Heart left ventricle (tissue), 16 donors: ENCODE data around the gene RXRB. TPM values are rescaled to one million over a fixed set of nuclear protein-coding genes. Genes with fewer than 3 reads are reported as not detected.
A peak's percentile ranks its signal among the peaks of the same experiment; 100 is the strongest.

ENCODE experiments used
- ATAC-seq, 4 donors: fragments of 200-7000 bp; cut with Tn5 transposase; one replicate each; pipeline ENCODE4 v1.9.1; 2020 to 2022; ENCODE audit warnings: moderate library complexity in 4 of 4, mild to moderate bottlenecking in 3 of 4, moderate number of reproducible peaks in 1 of 4
- DNase-seq, 5 donors: peaks; one replicate each; pipeline ENCODE4 v3.0.0-alpha.2; 2020
- H3K27ac ChIP-seq, 12 donors: fragments of 200-600 bp; sonication (generic) in 4 of 12; one replicate each; pipeline versions ENCODE4 v1.5.0 to v1.8.0; 2016 to 2022; ENCODE audit warnings: mild to moderate bottlenecking in 2 of 12
- H3K27me3 ChIP-seq, 9 donors: fragments of 200-600 bp; sonication (generic) in 2 of 9; one replicate each; pipeline versions ENCODE4 v1.5.1 to v1.8.0; 2016 to 2022; ENCODE audit warnings: mild to moderate bottlenecking in 3 of 9
- H3K36me3 ChIP-seq, 9 donors: fragments of 200-600 bp; sonication (generic) in 2 of 9; one replicate each; pipeline versions ENCODE4 v1.5.0 to v1.8.0; 2018 to 2022; ENCODE audit warnings: mild to moderate bottlenecking in 2 of 9
- H3K4me1 ChIP-seq, 12 donors: fragments of 200-600 bp; sonication (generic) in 4 of 12; one replicate each; pipeline versions ENCODE4 v1.5.0 to v1.8.0; 2016 to 2022; ENCODE audit warnings: mild to moderate bottlenecking in 3 of 12
- H3K4me3 ChIP-seq, 12 donors: fragments of 200-600 bp; sonication (generic) in 4 of 12; one replicate each; pipeline versions ENCODE4 v1.5.0 to v1.8.0; 2017 to 2022; ENCODE audit warnings: mild to moderate bottlenecking in 9 of 12, moderate library complexity in 4 of 12
- H3K9me3 ChIP-seq, 12 donors: fragments of 200-600 bp; sonication (generic) in 4 of 12; one replicate each; pipeline versions ENCODE4 v1.5.0 to v1.8.0; 2016 to 2022; ENCODE audit warnings: mild to moderate bottlenecking in 1 of 12
- POLR2A ChIP-seq, 2 donors: fragments of 450-650 bp; IDR thresholded peaks; one replicate each; pipeline ENCODE4 v1.6.1; 2017; ENCODE audit warnings: antibody characterized with exemption in 2 of 2, mild to moderate bottlenecking in 2 of 2, moderate library complexity in 2 of 2
- WGBS, 4 donors: extraction: QIAGEN DNeasy Blood & Tissue Kit in 2 of 4; methylation state at CpG; one replicate each; pipeline versions ENCODE4 v1.1.5 to v1.1.7; 2013 to 2018; 5-methylcytosine and 5-hydroxymethylcytosine counted together
- intact Hi-C, 10 donors: fragments of 100-400 bp; cut with DNase I; formaldehyde crosslinking; loops; one replicate each; pipeline versions ENCODE4 v1.11.1 to v1.14.2; 2022
- polyA plus RNA-seq, 2 donors: library from polyadenylated mRNA; stranded (reverse); fragments of 200-250 nt; gene quantifications; one replicate each; pipeline ENCODE4 v1.2.3, GENCODE V29; 2013
- total RNA-seq, 9 donors: library from RNA; depleted of rRNA in 2 of 9; stranded (reverse); fragments of >200 nt in 2 of 9; fragmentation: NEBNext Ultra II Directional in 3 of 9; extraction: Animal tissue kit (Norgen Biotek cat#: 25700) in 3 of 9; gene quantifications; one replicate each; pipeline versions ENCODE4 v1.1.0 to v1.2.4, GENCODE V29; 2016 to 2023
- TF ChIP-seq, protein P1 (sequence below), 12 donors: fragments of 200-600 bp; sonication (generic) in 4 of 12; IDR thresholded peaks; one replicate each; pipeline versions ENCODE4 v1.5.0 to v1.8.0; 2018 to 2022; ENCODE audit warnings: antibody characterized with exemption in 12 of 12, mild to moderate bottlenecking in 5 of 12
- donor health status: ischemic (EF 13 %, LVEDD 7.1; RV severe dilation, severe dysfunction).
- donor health status: healthy with polysubstance abuse.
- donor health status: DM: no; HTN: yes; CAD: no.
- donor health status: DM: no; HTN: no; CAD: no.
- donor health status: ischemic (EF 25% LVEDD 6.9; RV normal size, moderate dysfunction).
- donor health status: ischemic (EF 25% LVEDD 5.7; RV mildly dilated, moderate dysfunction).
- donor health status: healthy.
- donor health status: DM: yes; HTN: yes; CAD: no.
- donor health status: ischemic (EF 35%, LVEDD 5.7; RV mildly dilated, moderate dysfunction).
- donor health status: nonischemic (EF 11% LVEDD 7.7; RV severe dilation, severe dysfunction).
- donor health status: DM: yes; HTN: yes; CAD: no.
- donor health status: PGD.
- donor health status: ischemic (EF 29% LVEDD 5.4; RV normal size, mild dysfunction).
- donor health status: nonischemic (EF 23%, LVEDD 6.1; RV moderate dilation, normal function).

The RXRB gene
- total and polyA plus RNA-seq, 11 donors = 20.7 to 39.6 (median 29.8) TPM

DNA sequence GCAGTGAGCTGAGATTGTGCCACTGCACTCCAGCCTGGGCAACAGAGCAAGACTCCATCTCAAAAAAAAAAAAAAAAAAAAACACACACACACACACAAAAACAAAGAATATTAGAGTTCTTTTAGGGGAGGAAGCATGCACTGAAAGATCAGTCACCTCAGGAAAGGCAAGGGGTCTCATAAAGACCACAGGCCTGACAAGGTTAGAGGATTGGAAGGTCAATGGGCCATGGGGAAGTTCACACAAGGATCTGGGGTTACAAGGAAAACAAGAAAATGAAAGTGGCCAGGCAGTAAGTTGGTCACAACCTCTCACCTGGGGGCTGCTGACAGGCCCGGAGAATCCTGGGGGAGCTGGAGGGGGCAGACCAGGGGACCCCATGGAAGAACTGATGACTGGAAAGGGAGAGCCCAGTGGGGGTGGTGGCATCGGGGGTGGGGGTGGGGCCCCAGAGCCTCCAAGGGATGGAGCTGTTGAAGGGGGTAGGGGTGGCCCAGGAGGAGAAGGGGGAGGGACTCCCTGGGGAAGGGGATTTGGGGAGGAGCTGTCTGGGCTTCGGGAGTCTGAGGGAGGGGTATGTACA is 1.5 kb downstream of the RXRB start:
- peak overlapping the region in 10 of 12 donors; percentile 93 to 100 (median 98) for H3K27ac ChIP-seq
- DNase-seq (no peak), ATAC-seq (no peak)
- peaks cover 0 to 69% (median 55%) of the 10 kb centered on the region in 9 donors for H3K36me3 ChIP-seq
- H3K27me3 ChIP-seq = no peaks in the 10 kb centered on the region
- intact Hi-C loops = loop anchor here in 7 of 10 donors (2.0 to 5.0 kb wide), 3 partner anchors 36 to 38 kb away; no protein-coding TSS in a partner anchor
- peak overlapping the region in 11 of 12 donors; percentile 59 to 98 (median 81) for H3K4me3 ChIP-seq
- 35 to 39% (median 38%) methylated on average over 3 of the region's 3 CpGs for WGBS, 4 donors
- no peaks in the 10 kb centered on the region for H3K9me3 ChIP-seq
- H3K4me1 ChIP-seq = peaks cover 8 to 72% (median 47%) of the 10 kb centered on the region in 12 donors
- no peak for TF ChIP-seq POLR2A (IDR thresholded peaks at IDR 0.05)
- TF ChIP-seq, protein P1, sequence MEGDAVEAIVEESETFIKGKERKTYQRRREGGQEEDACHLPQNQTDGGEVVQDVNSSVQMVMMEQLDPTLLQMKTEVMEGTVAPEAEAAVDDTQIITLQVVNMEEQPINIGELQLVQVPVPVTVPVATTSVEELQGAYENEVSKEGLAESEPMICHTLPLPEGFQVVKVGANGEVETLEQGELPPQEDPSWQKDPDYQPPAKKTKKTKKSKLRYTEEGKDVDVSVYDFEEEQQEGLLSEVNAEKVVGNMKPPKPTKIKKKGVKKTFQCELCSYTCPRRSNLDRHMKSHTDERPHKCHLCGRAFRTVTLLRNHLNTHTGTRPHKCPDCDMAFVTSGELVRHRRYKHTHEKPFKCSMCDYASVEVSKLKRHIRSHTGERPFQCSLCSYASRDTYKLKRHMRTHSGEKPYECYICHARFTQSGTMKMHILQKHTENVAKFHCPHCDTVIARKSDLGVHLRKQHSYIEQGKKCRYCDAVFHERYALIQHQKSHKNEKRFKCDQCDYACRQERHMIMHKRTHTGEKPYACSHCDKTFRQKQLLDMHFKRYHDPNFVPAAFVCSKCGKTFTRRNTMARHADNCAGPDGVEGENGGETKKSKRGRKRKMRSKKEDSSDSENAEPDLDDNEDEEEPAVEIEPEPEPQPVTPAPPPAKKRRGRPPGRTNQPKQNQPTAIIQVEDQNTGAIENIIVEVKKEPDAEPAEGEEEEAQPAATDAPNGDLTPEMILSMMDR (IDR thresholded peaks at IDR 0.05) = no peak

DNA sequence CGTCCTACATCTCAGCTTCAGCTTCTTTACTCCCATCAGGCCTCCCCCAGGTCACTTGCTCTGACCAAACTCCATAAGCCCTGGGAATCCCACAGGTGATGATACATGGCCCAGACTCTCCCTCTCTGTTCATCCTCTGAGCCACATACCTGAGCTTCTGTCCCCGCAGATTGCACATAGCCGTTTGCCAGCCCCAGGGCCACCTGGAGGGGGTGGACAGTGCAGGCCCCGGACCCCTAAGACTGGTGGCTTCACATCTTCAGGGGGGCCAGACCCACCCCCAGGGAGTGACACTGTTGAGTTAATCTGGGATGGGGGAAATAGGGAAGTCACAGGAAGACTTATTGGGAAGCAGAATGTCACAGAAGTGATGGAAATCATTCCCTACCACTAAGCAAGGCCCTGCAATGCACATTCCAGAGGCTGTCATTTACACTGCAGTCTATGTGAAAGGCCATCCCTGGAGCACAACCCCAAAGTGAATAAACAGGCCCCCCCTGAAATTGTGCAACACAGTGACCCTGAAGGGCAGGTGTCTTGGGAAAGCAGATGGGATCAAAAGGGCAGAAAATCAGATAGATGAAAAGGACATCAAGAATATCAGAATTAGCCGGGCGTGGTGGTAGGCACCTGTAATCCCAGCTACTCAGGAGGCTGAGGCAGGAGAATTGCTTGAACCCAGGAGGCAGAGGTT is 2.2 kb downstream of the RXRB start:
- no peak for ATAC-seq
- H3K36me3 ChIP-seq = peaks cover 0 to 66% (median 50%) of the 10 kb centered on the region in 9 donors
- intact Hi-C loops = loop anchor here in 7 of 10 donors (2.0 to 5.0 kb wide), 3 partner anchors 36 to 38 kb away; no protein-coding TSS in a partner anchor

DNA sequence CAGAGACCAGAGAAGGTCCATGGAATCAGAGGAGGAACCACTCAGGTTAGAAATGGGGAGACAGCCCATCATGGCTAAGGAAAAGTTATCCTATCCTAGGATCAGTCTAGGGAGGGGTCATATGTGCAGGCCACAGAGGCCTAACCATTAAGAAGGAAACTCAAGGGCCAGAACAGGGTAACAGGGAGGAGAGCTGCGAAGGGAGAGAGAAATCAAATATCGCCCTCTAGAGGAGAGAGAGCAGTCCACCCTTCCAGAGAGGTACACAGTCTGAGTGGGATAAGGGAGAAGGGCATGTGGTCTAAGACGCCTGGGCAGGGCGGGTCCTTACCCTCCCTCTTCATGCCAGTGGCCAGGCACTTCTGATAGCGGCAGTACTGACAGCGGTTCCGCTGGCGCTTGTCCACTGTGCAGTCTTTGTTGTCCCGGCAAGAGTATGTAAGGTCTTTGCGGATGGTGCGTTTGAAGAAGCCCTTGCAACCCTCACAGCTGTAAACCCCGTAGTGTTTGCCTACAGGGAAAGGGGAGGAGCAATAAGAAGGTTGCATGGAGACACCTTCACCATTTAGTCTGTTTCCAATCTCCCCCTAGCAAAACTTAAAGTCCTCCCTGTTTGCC is 2.9 kb downstream of the RXRB start:
- 24 to 26% (median 25%) methylated on average over 8 to 12 of the region's 12 CpGs for WGBS, 4 donors
- peak in 3 of 5 donors; percentile 35 to 60 (median 54) for DNase-seq
- H3K27ac ChIP-seq = peak overlapping the region in 4 of 12 donors; percentile 2 to 40 (median 30)
- H3K27me3 ChIP-seq = peaks cover 0 to 2% (median 0%) of the 10 kb centered on the region in 9 donors
- H3K9me3 ChIP-seq = no peaks in the 10 kb centered on the region
- no peak overlapping the region for H3K4me3 ChIP-seq
- H3K36me3 ChIP-seq = peaks cover 0 to 58% (median 43%) of the 10 kb centered on the region in 9 donors
- peaks cover 3 to 69% (median 44%) of the 10 kb centered on the region in 12 donors for H3K4me1 ChIP-seq
- intact Hi-C loops = loop anchor here in 8 of 10 donors (2.0 to 5.0 kb wide), 3 partner anchors 35 to 37 kb away; no protein-coding TSS in a partner anchor
- peak; percentile 12 to 51 (median 27) for ATAC-seq
- TF ChIP-seq, protein P1 (IDR thresholded peaks at IDR 0.05) = peak; percentile 53 to 78 (median 68)
- no peak for TF ChIP-seq POLR2A (IDR thresholded peaks at IDR 0.05)

More for the DNA sequence above, 2.2 kb downstream of the RXRB start:
- H3K4me3 ChIP-seq = no peak overlapping the region
- no peak for TF ChIP-seq POLR2A (IDR thresholded peaks at IDR 0.05)
- TF ChIP-seq, protein P1 (IDR thresholded peaks at IDR 0.05) = no peak
- DNase-seq = no peak
- no peaks in the 10 kb centered on the region for H3K27me3 ChIP-seq
- peak overlapping the region in 1 of 12 donors; percentile 2 for H3K27ac ChIP-seq
- H3K9me3 ChIP-seq = no peaks in the 10 kb centered on the region
- H3K4me1 ChIP-seq = peaks cover 5 to 71% (median 43%) of the 10 kb centered on the region in 12 donors
- WGBS, 4 donors = 72 to 83% (median 76%) methylated on average over 4 to 6 of the region's 6 CpGs
